B cell (primary cell): Measurements from ENCODE around the gene MROH9. TPM values are rescaled to one million over a fixed set of nuclear protein-coding genes. Genes with fewer than 3 reads are reported as not detected.

Source experiments
- ATAC-seq: fragments of 200-7000 bp; cut with Tn5 transposase; one replicate; pipeline ENCODE4 v1.10.0; 2021; ENCODE audit warnings: low read depth, mild to moderate bottlenecking, moderate number of reproducible peaks, moderate library complexity
- CTCF ChIA-PET: fragments of 350-600 bp; sonication (Branson Sonifier 250); formaldehyde crosslinking; loops from one replicate; lab custom pipeline; 2021; ENCODE audit warnings: antibody characterized with exemption, inconsistent platforms; lab: Charles Lee
- POLR2A ChIA-PET: fragments of 350-600 bp; sonication (Branson Sonifier 250); formaldehyde crosslinking; loops from one replicate; lab custom pipeline; 2021; ENCODE audit warnings: antibody characterized with exemption; lab: Charles Lee
- DNase-seq: peaks from one replicate; pipeline ENCODE4 v3.0.0; 2013
- H2AFZ ChIP-seq: 2 replicates; pipeline ENCODE4 v1.6.1; 2012; ENCODE audit warnings: mild to moderate bottlenecking, low read depth, low read length; ENCODE audit not compliant: insufficient read depth, poor library complexity, severe bottlenecking
- H3K27ac ChIP-seq, 2 donors: 1 replicate in 1 of 2; 2 replicates in 1 of 2; pipeline ENCODE4 v1.5.1; 2012 to 2013; ENCODE audit warnings: low read length in 2 of 2, mild to moderate bottlenecking in 2 of 2, moderate library complexity in 1 of 2
- H3K27me3 ChIP-seq, 4 experiments: fragments of 200-600 bp in 1 of 4; sonication (generic) in 1 of 4; replicated peaks in 1 of 4; 1 replicate in 2 of 4; 2 replicates in 2 of 4; pipeline versions ENCODE4 v1.6.1 to v1.7.0; 2013 to 2016; ENCODE audit warnings: low read length in 3 of 4, mild to moderate bottlenecking in 2 of 4, mixed read lengths in 1 of 4, moderate library complexity in 1 of 4; ENCODE audit not compliant: insufficient read depth in 4 of 4, control insufficient read depth in 3 of 4; ENCODE audit errors: control extremely low read depth in 1 of 4
- H3K36me3 ChIP-seq, 2 experiments: replicated peaks in 1 of 2; 1 replicate in 1 of 2; 2 replicates in 1 of 2; pipeline versions ENCODE4 v1.6.1 to v1.7.1; 2013; ENCODE audit warnings: low read length in 1 of 2; ENCODE audit not compliant: insufficient read depth in 2 of 2, control insufficient read depth in 1 of 2; ENCODE audit errors: control extremely low read depth in 1 of 2, extremely low read depth in 1 of 2
- H3K4me1 ChIP-seq, 2 donors: fragments of 200-600 bp in 1 of 2; sonication (generic) in 1 of 2; 1 replicate in 1 of 2; 2 replicates in 1 of 2; pipeline versions ENCODE4 v1.5.1 to v1.6.1; 2013 to 2017; ENCODE audit warnings: low read length in 2 of 2; ENCODE audit not compliant: control insufficient read depth in 2 of 2, insufficient read depth in 2 of 2
- H3K4me2 ChIP-seq: replicated peaks from 2 replicates; pipeline ENCODE3; 2012; ENCODE audit warnings: mild to moderate bottlenecking, low read depth, low read length; ENCODE audit not compliant: poor library complexity, severe bottlenecking
- H3K4me3 ChIP-seq, 5 experiments: fragments of 200-600 bp in 1 of 5; sonication (generic) in 1 of 5; 1 replicate in 3 of 5; 2 replicates in 2 of 5; pipeline versions ENCODE4 v1.5.1 to v1.7.0; 2011 to 2016; ENCODE audit warnings: low read length in 4 of 5, mild to moderate bottlenecking in 4 of 5, low read depth in 2 of 5, control low read depth in 1 of 5, moderate library complexity in 1 of 5; ENCODE audit not compliant: insufficient read depth in 1 of 5; ENCODE audit errors: control extremely low read depth in 1 of 5, extremely low read depth in 1 of 5
- H3K79me2 ChIP-seq: fragments of 200-600 bp; sonication (generic); one replicate; pipeline ENCODE4 v1.6.0; 2016; ENCODE audit warnings: low read length; ENCODE audit not compliant: control insufficient read depth, insufficient read depth
- H3K9ac ChIP-seq: fragments of 200-600 bp; sonication (generic); 2 replicates; pipeline ENCODE4 v1.6.1; 2017; ENCODE audit warnings: mild to moderate bottlenecking, low read length, moderate library complexity
- H3K9me3 ChIP-seq, 3 donors: one replicate each; pipeline versions ENCODE4 v1.6.1 to v1.7.1; 2013; ENCODE audit warnings: low read length in 2 of 3; ENCODE audit not compliant: control insufficient read depth in 2 of 3, insufficient read depth in 1 of 3; ENCODE audit errors: control extremely low read depth in 1 of 3
- H4K20me1 ChIP-seq: 2 replicates; pipeline ENCODE4 v1.6.0; 2012; ENCODE audit warnings: mild to moderate bottlenecking, low read length; ENCODE audit not compliant: insufficient read depth, control insufficient read depth, poor library complexity, severe bottlenecking
- H3K27ac Mint-ChIP-seq: one replicate; pipeline ENCODE4 v1.8.0; 2021; ENCODE audit warnings: mixed read lengths
- H3K27me3 Mint-ChIP-seq: one replicate; pipeline ENCODE4 v1.8.0; 2021; ENCODE audit warnings: mixed read lengths
- H3K4me1 Mint-ChIP-seq: one replicate; pipeline ENCODE4 v1.8.0; 2021; ENCODE audit warnings: mixed read lengths
- H3K4me3 Mint-ChIP-seq: one replicate; pipeline ENCODE4 v1.8.0; 2021; ENCODE audit warnings: mixed read lengths
- H3K9me3 Mint-ChIP-seq: one replicate; pipeline ENCODE4 v1.8.0; 2022; ENCODE audit warnings: mixed read lengths; ENCODE audit not compliant: insufficient read depth
- CTCF ChIP-seq: fragments of 200-600 bp; IDR thresholded peaks from one replicate; pipeline ENCODE4 v1.8.0; 2022; ENCODE audit warnings: antibody characterized with exemption, mild to moderate bottlenecking
- EZH2 ChIP-seq: IDR thresholded peaks from 2 replicates; pipeline ENCODE4 v1.6.1; 2012; ENCODE audit warnings: borderline replicate concordance, low read depth, mild to moderate bottlenecking, moderate library complexity, low read length; ENCODE audit not compliant: insufficient read depth, poor library complexity, severe bottlenecking
- WGBS: methylation state at CpG from one replicate; pipeline ENCODE4 v1.1.5; 2013; ENCODE audit warnings: missing lambda C conversion rate; ENCODE audit not compliant: insufficient coverage; 5-methylcytosine and 5-hydroxymethylcytosine counted together
- intact Hi-C: fragments of 100-400 bp; cut with micrococcal nuclease; formaldehyde crosslinking; loops from one replicate; pipeline ENCODE4 v1.10.0; 2022
- polyA plus RNA-seq: library from polyadenylated mRNA; depleted of rRNA; stranded (reverse); fragments of >200 nt; gene quantifications from 2 replicates; pipeline ENCODE4 v1.2.3, GENCODE V29; 2012
- total RNA-seq, 2 donors: library from RNA; stranded (reverse); fragments of 120-200 nt in 1 of 2; gene quantifications; 1 replicate in 1 of 2; 2 replicates in 1 of 2; pipeline versions ENCODE4 v1.2.3 to v1.2.4, GENCODE V29; 2013 to 2022

Gene MROH9
- total and polyA plus RNA-seq, 2 donors (not counting 1 experiment from before 2014, with no cell fraction given): not detected

DNA sequence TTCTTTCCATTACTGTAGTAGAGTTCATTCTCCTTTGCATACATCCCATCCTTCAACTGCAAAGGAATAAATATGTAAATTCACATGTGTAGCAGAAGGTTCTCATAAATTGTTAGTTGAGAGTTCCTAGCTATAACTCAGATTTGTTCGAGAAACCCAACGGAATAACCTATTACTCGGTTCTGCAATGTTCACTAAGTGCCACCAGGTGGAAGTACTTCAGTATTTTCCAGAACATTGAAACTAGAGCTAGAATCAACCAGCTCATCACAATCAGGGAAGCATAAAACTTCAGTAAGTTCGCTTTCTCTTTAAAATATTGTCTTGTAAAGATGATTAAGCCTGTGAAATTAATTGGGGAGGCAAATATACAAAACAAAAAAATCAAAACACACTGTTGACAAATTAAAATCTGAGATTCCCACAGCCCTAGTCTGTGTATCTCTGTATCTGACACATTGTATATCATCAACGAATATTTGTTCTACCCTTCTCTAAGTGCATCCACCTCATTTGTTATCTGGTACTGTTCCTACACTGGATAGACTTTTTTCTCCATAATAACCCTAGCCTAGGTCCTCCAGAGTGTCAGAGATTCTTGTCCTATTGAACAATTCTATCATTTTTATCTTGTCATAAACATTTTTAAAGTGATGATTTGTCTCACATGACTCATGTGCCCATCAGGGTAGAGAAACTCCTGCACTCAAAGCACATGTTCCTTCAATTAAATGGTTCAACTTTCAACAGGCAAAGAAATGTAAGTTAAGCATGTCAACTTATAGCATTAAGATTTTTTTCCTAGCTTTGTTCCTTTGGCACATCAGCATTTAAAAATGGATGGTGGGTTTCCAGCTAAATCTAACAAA, 31.9 kb downstream of the MROH9 start:
- Mint-ChIP-seq H3K9me3 (no peaks in the 10 kb centered on the region), H3K4me3 (no peak overlapping the region), H3K27ac (no peak overlapping the region), H3K4me1 (no peaks in the 10 kb centered on the region), H3K27me3 (peaks cover 13% of the 10 kb centered on the region)
- no peak for ATAC-seq
- Histone ChIP-seq H3K79me2 (no peaks in the 10 kb centered on the region), H3K4me2 (no peak overlapping the region), H3K9ac (no peak overlapping the region), H3K36me3 (no peaks in the 10 kb centered on the region), H3K27ac (no peak overlapping the region), H3K27me3 (no peaks in the 10 kb centered on the region), H3K4me3 (no peak overlapping the region), H4K20me1 (no peaks in the 10 kb centered on the region), H2AFZ (no peak overlapping the region), H3K4me1 (no peaks in the 10 kb centered on the region), H3K9me3 (no peaks in the 10 kb centered on the region)
- WGBS: 50% methylated on average over 1 of the region's 5 CpGs
- ChIA-PET POLR2A (no interaction called here), CTCF (interaction anchor here (1.2 to 3.5 kb wide), 4 partner anchors 25 to 346 kb away, joined by 4 to 44 read pairs (median 4); partner anchors contain the start of gene FMO4)
- TF ChIP-seq EZH2: no peak
- peak; percentile 62 for TF ChIP-seq CTCF
- intact Hi-C loops: no loop called here
- DNase-seq: peak; percentile 30

DNA sequence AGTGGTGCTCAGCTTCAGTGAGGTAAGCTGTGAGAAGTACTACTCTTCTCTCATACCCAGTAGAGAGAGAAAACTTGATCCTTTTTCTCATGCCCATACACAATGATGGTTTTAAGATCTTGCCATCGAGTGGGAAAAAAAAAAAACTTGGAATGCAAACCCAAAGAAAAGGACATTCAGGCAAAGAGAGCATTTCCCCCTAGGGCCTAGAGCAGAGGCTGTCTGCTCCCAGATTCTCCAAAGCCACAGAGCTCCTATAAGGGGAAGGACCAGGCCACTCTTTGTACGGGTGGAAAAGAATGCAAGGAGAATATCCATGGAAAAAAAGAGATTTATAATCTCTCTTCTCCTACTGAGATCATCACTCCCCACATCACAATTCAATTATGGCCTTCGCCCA, 34.9 kb downstream of the MROH9 start:
- H4K20me1 ChIP-seq: no peaks in the 10 kb centered on the region
- no peak overlapping the region for H3K27ac ChIP-seq
- H3K4me2 ChIP-seq: no peak overlapping the region
- TF ChIP-seq EZH2 (no peak), CTCF (no peak)
- no peak for ATAC-seq
- H3K27me3 Mint-ChIP-seq: peaks cover 12% of the 10 kb centered on the region
- H3K9ac ChIP-seq: no peak overlapping the region
- no peaks in the 10 kb centered on the region for H3K9me3 ChIP-seq
- CTCF ChIA-PET: no interaction called here
- H3K27ac Mint-ChIP-seq: no peak overlapping the region
- no peaks in the 10 kb centered on the region for H3K36me3 ChIP-seq
- H3K4me1 ChIP-seq: no peaks in the 10 kb centered on the region
- POLR2A ChIA-PET: no interaction called here
- H3K4me3 ChIP-seq: no peak overlapping the region
- H3K79me2 ChIP-seq: no peaks in the 10 kb centered on the region
- no peaks in the 10 kb centered on the region for H3K9me3 Mint-ChIP-seq
- intact Hi-C loops: no loop called here
- H3K4me1 Mint-ChIP-seq: no peaks in the 10 kb centered on the region
- H2AFZ ChIP-seq: no peak overlapping the region
- 83% methylated on average over 1 of the region's 3 CpGs for WGBS
- no peak overlapping the region for H3K4me3 Mint-ChIP-seq
- H3K27me3 ChIP-seq: no peaks in the 10 kb centered on the region
- no peak for DNase-seq
